ENCODE results near the gene CAMKK2. TPM values are rescaled to one million over a fixed set of nuclear protein-coding genes. Genes with fewer than 3 reads are reported as not detected.

The CAMKK2 gene
- total and polyA plus RNA-seq, 9 of the 15 experiments (the other 6 are each of a cell fraction or from before 2014, with no cell fraction given): 4.3 to 32.0 (median 18.2) TPM

DNA sequence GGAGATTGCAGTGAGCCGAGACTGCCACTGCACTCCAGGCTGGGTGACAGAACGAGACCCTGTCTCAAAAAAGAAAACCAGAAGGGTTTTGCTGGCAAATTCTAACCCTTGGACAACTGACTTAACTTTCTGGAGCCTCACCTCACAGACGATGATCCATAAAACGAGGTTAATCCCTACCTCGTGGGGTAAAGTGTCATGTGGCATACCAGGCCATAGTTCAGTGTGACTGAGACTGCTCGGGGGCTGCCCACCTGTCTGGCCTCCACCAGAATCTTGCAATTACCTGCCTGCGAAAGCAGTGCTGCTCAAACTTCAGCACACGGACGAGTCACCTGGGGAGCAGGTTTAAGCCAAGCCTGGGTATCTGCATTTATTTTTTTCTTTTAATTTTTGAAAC is 59.7 kb downstream of the CAMKK2 start:
- DNase-seq (ENCODE audit: extremely low read depth in 1 of 4, low spot score in 3 of 4): no peak
- no peak for FAIRE-seq
- Histone ChIP-seq H3K9me3 (replicated peaks; ENCODE audit: control insufficient read depth, insufficient read depth, low read depth, low read length) (no peaks in the 10 kb centered on the region), H3K4me2 (ENCODE audit: insufficient read depth, low read length) (no peak overlapping the region), H3K4me3 (no peak overlapping the region), H3K9ac (ENCODE audit: insufficient read depth in 1 of 2, low read depth in 2 of 2, low read length in 2 of 2) (no peak overlapping the region), H3K9me1 (ENCODE audit: control insufficient read depth, insufficient read depth, low read length) (no peaks in the 10 kb centered on the region), H4K20me1 (replicated peaks; ENCODE audit: control insufficient read depth, insufficient read depth, low read length) (no peaks in the 10 kb centered on the region), H3K4me1 (replicated peaks in 1 of 2; ENCODE audit: control insufficient read depth in 2 of 2, insufficient read depth in 2 of 2, low read length in 2 of 2) (peaks cover 0 to 14% of the 10 kb centered on the region in 2 experiments; a peak in 3 of 5 replicates), H3K79me2 (ENCODE audit: control insufficient read depth, insufficient read depth, low read length) (no peaks in the 10 kb centered on the region), H3K27me3 (ENCODE audit: control insufficient read depth in 2 of 2, insufficient read depth in 2 of 2, low read length in 2 of 2) (no peaks in the 10 kb centered on the region), H2AFZ (ENCODE audit: low read depth, low read length) (no peak overlapping the region), H3K36me3 (ENCODE audit: control insufficient read depth, insufficient read depth, low read length) (peaks cover 29% of the 10 kb centered on the region; the same call in 2 of the 3 replicates), H3K27ac (ENCODE audit: extremely low read depth, low read depth, low read length) (no peak overlapping the region)
- no TSS peak for BruUV-seq (replicated peaks)
- ChIA-PET CTCF (ENCODE audit: low intra/inter-chr PET ratio) (no interaction called here), POLR2A (interaction anchor here (0.7 to 1.0 kb wide), 2 partner anchors 10 to 422 kb away, joined by 3 read pairs; no protein-coding TSS in a partner anchor)
- in situ Hi-C loops (cut with MboI) (no loop called here), intact Hi-C loops (cut with micrococcal nuclease) (no loop called here)
- ATAC-seq: no peak
- WGBS (ENCODE audit: insufficient coverage, low coverage, missing lambda C conversion rate): 73% methylated on average over 9 of the region's 9 CpGs
- no peak for TF ChIP-seq CSDE1 (IDR thresholded peaks at IDR 0.05)
- no peak for TF ChIP-seq ELF2 (CRISPR knock-in tag; IDR thresholded peaks at IDR 0.05)
- TF ChIP-seq SMARCA5 (IDR thresholded peaks at IDR 0.05): no peak
- no peak for TF ChIP-seq MGA (IDR thresholded peaks at IDR 0.05)
- no peak for TF ChIP-seq VEZF1 (CRISPR knock-in tag; IDR thresholded peaks at IDR 0.05)
- TF ChIP-seq DEAF1 (CRISPR knock-in tag; IDR thresholded peaks at IDR 0.05): no peak
- TF ChIP-seq NCOA6 (IDR thresholded peaks at IDR 0.05): no peak
- no peak for TF ChIP-seq XRCC3 (IDR thresholded peaks at IDR 0.05)
- no peak for TF ChIP-seq NRF1 (conservative IDR thresholded peaks at IDR 0.05 in 1 of 2, IDR thresholded peaks at IDR 0.05 in 1 of 2)

Measured in K562 (cell line).